Prostate gland (tissue), 2 donors: ENCODE results near the gene RASSF1. TPM values are rescaled to one million over a fixed set of nuclear protein-coding genes. Genes with fewer than 3 reads are reported as not detected.
A peak's percentile ranks its signal among the peaks of the same experiment; 100 is the strongest.

ENCODE experiments used
- DNase-seq: peaks from one replicate; pipeline ENCODE4 v3.0.0-alpha.2; 2019; ENCODE audit warnings: low spot score
- H3K27ac ChIP-seq, 2 donors: fragments of 200-600 bp; sonication (generic); 2 replicates each; pipeline ENCODE4 v1.5.1; 2017 to 2019
- H3K27me3 ChIP-seq: fragments of 200-600 bp; sonication (generic); replicated peaks from 2 replicates; pipeline ENCODE4 v1.5.1; 2019; ENCODE audit not compliant: insufficient read depth
- H3K36me3 ChIP-seq, 2 donors: fragments of 200-600 bp; sonication (generic); 1 replicate in 1 of 2; 2 replicates in 1 of 2; pipeline versions ENCODE4 v1.5.1 to v1.8.1; 2017 to 2019
- H3K4me1 ChIP-seq: fragments of 200-600 bp; sonication (generic); replicated peaks from 2 replicates; pipeline ENCODE4 v1.5.1; 2019
- H3K4me3 ChIP-seq, 2 donors: fragments of 200-600 bp; sonication (generic); 2 replicates each; pipeline ENCODE4 v1.5.1; 2017 to 2019
- H3K9me3 ChIP-seq: fragments of 200-600 bp; sonication (generic); 2 replicates; pipeline ENCODE4 v1.5.1; 2017
- POLR2A ChIP-seq: fragments of 450-650 bp; IDR thresholded peaks from one replicate; pipeline ENCODE4 v1.6.1; 2016; ENCODE audit warnings: antibody characterized with exemption, mild to moderate bottlenecking
- POLR2AphosphoS5 ChIP-seq: sonication (generic); formaldehyde crosslinking; IDR thresholded peaks from one replicate; pipeline ENCODE4 v1.6.1; 2017; ENCODE audit warnings: antibody characterized with exemption
- WGBS: methylation state at CpG from one replicate; pipeline ENCODE4 v1.1.5; 2018; 5-methylcytosine and 5-hydroxymethylcytosine counted together
- intact Hi-C: fragments of 100-400 bp; cut with DNase I; formaldehyde crosslinking; loops from one replicate; pipeline ENCODE4 v1.14.2; 2022
- total RNA-seq, 2 donors: library from RNA; depleted of rRNA; stranded (reverse); fragments of >200 nt; gene quantifications; one replicate each; pipeline ENCODE4 v1.1.0, GENCODE V29; 2016
- TF ChIP-seq, protein P1 (sequence below), 4 experiments: fragments of 200-600 bp in 2 of 4; fragments of 450-650 bp in 2 of 4; sonication (generic) in 2 of 4; IDR thresholded peaks; 1 replicate in 3 of 4; 2 replicates in 1 of 4; pipeline ENCODE4 v1.5.1; 2016 to 2019; ENCODE audit warnings: antibody characterized with exemption in 4 of 4, mild to moderate bottlenecking in 2 of 4, moderate library complexity in 2 of 4

RASSF1 gene
- total RNA-seq, 2 donors from 2014 or later = 23.8 to 36.6 TPM

DNA sequence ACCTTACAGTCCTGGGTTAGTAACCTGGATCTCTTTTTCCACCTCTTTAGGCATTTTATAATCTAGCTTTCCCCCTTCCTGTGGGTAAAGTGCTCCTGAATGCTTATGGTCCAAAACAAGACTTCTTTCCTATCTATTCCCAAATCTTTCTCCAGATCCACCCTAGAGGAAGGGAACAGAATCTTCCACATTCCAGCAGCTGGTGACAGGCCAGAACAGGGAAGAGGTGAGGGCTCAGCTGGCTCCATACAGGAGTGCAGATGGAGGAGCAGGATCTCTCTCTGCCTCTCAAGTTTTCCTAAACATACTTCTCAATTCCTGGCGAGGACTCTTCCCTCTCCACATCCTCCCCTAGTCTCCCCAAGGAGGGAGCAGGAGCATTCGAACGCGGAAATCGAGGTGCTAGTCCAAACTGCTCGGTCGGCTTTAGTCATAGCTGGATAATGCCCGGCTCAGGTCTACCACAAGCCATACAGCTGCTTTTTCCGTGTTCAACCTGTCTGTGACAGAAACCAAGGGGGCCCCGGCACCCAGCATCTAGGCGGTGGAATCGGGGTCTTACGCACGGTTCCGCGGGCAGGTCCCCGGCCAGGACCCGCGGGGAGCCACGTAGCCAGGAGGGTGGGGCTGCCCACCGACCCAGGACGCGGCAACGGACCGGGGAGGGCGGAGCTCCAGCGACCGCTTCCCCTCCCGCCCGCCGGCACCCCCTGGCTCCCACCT, 4.0 kb downstream of the RASSF1 start:
- intact Hi-C loops = no loop called here
- DNase-seq = no peak
- WGBS = 0% methylated on average over 20 of the region's 31 CpGs
- TF ChIP-seq, protein P1, sequence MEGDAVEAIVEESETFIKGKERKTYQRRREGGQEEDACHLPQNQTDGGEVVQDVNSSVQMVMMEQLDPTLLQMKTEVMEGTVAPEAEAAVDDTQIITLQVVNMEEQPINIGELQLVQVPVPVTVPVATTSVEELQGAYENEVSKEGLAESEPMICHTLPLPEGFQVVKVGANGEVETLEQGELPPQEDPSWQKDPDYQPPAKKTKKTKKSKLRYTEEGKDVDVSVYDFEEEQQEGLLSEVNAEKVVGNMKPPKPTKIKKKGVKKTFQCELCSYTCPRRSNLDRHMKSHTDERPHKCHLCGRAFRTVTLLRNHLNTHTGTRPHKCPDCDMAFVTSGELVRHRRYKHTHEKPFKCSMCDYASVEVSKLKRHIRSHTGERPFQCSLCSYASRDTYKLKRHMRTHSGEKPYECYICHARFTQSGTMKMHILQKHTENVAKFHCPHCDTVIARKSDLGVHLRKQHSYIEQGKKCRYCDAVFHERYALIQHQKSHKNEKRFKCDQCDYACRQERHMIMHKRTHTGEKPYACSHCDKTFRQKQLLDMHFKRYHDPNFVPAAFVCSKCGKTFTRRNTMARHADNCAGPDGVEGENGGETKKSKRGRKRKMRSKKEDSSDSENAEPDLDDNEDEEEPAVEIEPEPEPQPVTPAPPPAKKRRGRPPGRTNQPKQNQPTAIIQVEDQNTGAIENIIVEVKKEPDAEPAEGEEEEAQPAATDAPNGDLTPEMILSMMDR (IDR thresholded peaks at IDR 0.05) = peak in 2 of 4 experiments; percentile 13 to 14
- peak; percentile 17 for TF ChIP-seq POLR2AphosphoS5
- no peak for TF ChIP-seq POLR2A
- Histone ChIP-seq H3K4me3 (peak overlapping the region; percentile 64 to 78), H3K27ac (peak overlapping the region; percentile 93 to 95), H3K9me3 (no peaks in the 10 kb centered on the region), H3K4me1 (peaks cover 34% of the 10 kb centered on the region), H3K27me3 (no peaks in the 10 kb centered on the region), H3K36me3 (peaks cover 0 to 3% of the 10 kb centered on the region in 2 donors)

DNA sequence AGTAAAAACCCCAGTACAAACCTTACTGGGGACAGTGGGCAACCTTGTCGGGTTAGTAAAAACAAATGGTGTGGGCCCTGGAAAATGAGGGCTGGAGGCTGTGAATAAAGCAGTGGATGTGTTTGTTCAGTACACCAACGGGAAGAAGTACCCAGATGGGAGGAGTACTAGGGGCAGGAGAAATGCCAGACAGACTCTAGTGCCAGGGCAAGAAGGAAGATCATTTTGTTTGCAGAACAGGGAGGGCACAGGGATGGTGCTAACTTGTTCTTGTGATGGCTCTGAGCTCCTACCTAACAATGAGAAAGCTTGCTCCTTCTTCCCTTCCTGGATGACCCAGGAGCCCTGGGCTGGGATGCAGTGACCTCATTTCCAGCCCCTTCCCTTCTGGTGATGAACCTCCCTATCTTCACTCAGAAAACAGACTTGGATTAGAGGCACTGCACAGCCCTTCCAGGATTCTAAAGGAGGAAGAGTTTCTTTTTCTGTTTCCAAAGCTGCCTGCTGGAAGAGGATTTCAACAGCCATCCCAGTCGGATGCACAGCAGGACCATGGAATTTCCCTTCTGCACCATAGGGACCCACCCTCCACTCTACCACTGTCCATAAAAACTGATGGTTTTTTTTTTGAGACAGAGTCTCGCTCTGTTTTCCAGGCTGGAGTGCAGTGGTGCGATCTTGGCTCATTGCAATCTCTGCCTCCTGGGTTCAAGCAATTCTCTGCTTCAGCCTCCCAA, 6.1 kb downstream of the RASSF1 start:
- H3K27me3 ChIP-seq = no peaks in the 10 kb centered on the region
- no peak overlapping the region for H3K4me3 ChIP-seq
- H3K27ac ChIP-seq = peak overlapping the region; percentile 93 to 95
- H3K9me3 ChIP-seq = no peaks in the 10 kb centered on the region
- peaks cover 34% of the 10 kb centered on the region for H3K4me1 ChIP-seq
- TF ChIP-seq POLR2A = no peak
- TF ChIP-seq, protein P1 (IDR thresholded peaks at IDR 0.05) = no peak
- TF ChIP-seq POLR2AphosphoS5 = peak; percentile 74
- WGBS = 56% methylated on average over 5 of the region's 5 CpGs
- peak; percentile 77 for DNase-seq
- H3K36me3 ChIP-seq = peaks cover 8 to 13% of the 10 kb centered on the region in 2 donors
- intact Hi-C loops = no loop called here

DNA sequence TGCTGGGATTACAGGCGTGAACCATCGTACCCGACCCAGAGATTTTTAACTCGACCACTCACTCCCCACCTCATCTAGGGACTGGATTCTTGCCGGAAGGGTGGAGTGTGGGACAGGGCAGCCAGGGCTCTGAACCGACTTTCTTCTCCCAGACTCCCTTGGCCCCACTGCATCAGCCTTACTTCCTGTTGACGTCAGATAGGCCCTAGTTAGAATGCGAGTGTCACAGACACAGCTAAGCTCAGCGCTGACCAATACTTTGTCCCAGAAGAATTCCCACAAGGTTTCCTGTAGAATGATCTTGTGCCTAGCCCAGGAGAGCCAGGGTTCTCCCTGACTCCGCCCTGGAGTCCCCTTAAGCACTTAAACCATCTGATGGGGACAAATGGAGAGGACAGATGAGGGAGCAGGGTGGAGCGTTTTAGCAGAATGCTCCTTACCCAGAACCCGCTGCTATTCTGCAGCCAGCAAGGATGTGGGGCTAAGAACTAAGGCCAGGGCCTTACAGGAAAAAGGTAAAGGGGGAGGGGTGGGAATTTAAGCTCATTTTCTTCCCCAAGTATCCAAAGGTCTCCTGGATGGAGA, 6.8 kb downstream of the RASSF1 start:
- Histone ChIP-seq H3K27ac (peak overlapping the region; percentile 93 to 95), H3K36me3 (peaks cover 8 to 13% of the 10 kb centered on the region in 2 donors), H3K27me3 (no peaks in the 10 kb centered on the region), H3K4me1 (peaks cover 34% of the 10 kb centered on the region), H3K4me3 (no peak overlapping the region), H3K9me3 (no peaks in the 10 kb centered on the region)
- TF ChIP-seq, protein P1 (IDR thresholded peaks at IDR 0.05) = no peak
- TF ChIP-seq POLR2AphosphoS5 (no peak), POLR2A (no peak)
- DNase-seq = no peak
- intact Hi-C loops = no loop called here
- 66% methylated on average over 12 of the region's 12 CpGs for WGBS

DNA sequence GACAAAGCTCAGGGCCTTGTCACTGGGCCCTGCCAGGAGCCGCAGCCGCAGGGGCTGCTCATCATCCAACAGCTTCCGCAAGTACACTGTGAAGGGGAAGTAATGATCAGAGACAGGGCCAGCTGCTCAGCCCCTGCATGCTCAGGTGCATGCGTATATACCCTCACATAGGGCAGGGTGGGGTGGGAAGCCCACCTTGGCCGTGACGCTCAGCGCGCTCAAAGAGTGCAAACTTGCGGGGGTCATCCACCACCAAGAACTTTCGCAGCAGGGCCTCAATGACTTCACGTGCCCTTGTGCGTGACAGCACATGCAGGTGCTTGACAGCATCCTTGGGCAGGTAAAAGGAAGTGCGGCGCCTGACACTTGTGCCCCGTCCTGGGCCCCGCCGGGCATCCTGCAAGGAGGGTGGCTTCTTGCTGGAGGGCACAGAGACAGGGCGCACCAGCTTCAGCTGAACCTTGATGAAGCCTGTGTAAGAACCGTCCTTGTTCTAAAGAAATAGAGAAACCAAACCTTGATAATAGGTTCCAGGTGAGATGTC, 9.2 kb downstream of the RASSF1 start:
- 93% methylated on average over 19 of the region's 19 CpGs for WGBS
- H3K36me3 ChIP-seq = peaks cover 8 to 13% of the 10 kb centered on the region in 2 donors
- peaks cover 35% of the 10 kb centered on the region for H3K4me1 ChIP-seq
- TF ChIP-seq POLR2AphosphoS5 (no peak), POLR2A (no peak)
- TF ChIP-seq, protein P1 (IDR thresholded peaks at IDR 0.05) = no peak
- no peaks in the 10 kb centered on the region for H3K27me3 ChIP-seq
- no peaks in the 10 kb centered on the region for H3K9me3 ChIP-seq
- no peak for DNase-seq
- intact Hi-C loops = no loop called here
- no peak overlapping the region for H3K27ac ChIP-seq
- no peak overlapping the region for H3K4me3 ChIP-seq
